ENCODE measurements around the gene ERICH3. TPM values are rescaled to one million over a fixed set of nuclear protein-coding genes. Genes with fewer than 3 reads are reported as not detected.

Gene ERICH3
- polyA plus RNA-seq, 1 donor (not counting 4 experiments of a cell fraction or from before 2014, with no cell fraction given) = not detected

GRCh38 chr1:74650561-74650960 lies 23.0 kb downstream of the ERICH3 start:
- no peaks in the 10 kb centered on the region for H4K20me1 ChIP-seq (ENCODE audit: control insufficient read depth, extremely low read depth, insufficient read depth, low read length)
- no peaks in the 10 kb centered on the region for H3K4me1 ChIP-seq (ENCODE audit: control insufficient read depth, extremely low read depth, insufficient read depth, low read length)
- TF ChIP-seq EZH2 (IDR thresholded peaks at IDR 0.05; ENCODE audit: low read length) (no peak), CTCF (optimal IDR thresholded peaks at IDR 0.05 in 1 of 3, IDR thresholded peaks at IDR 0.05 in 1 of 3, conservative IDR thresholded peaks at IDR 0.05 in 1 of 3; ENCODE audit: extremely low read depth in 1 of 3, insufficient read depth in 2 of 3, low read length in 3 of 3) (no peak)
- no peaks in the 10 kb centered on the region for H3K9me3 ChIP-seq (ENCODE audit: control insufficient read depth, low read depth, low read length)
- DNase-seq (ENCODE audit: low read depth, low spot score) = no peak
- H3K4me2 ChIP-seq (ENCODE audit: control insufficient read depth, extremely low read depth, insufficient read depth, low read depth, low read length) = no peak overlapping the region
- H3K79me2 ChIP-seq (ENCODE audit: control insufficient read depth, insufficient read depth, low read length) = no peaks in the 10 kb centered on the region
- H2AFZ ChIP-seq (ENCODE audit: control insufficient read depth, low read length) = no peak overlapping the region
- H3K27me3 ChIP-seq (ENCODE audit: control insufficient read depth, extremely low read depth, insufficient read depth, low read length) = no peaks in the 10 kb centered on the region
- no peak for FAIRE-seq
- dilution Hi-C loops (cut with MboI; ENCODE audit: extremely low pct_ligation_motif_present, low sequenced_read_pairs) = no loop called here
- no peak overlapping the region for H3K27ac ChIP-seq (ENCODE audit: control insufficient read depth, insufficient read depth, low read length)
- H3K4me3 ChIP-seq (ENCODE audit: control insufficient read depth in 2 of 3, extremely low read depth in 1 of 3, insufficient read depth in 2 of 3, low read depth in 1 of 3, low read length in 3 of 3) = no peak overlapping the region
- no peak overlapping the region for H3K9ac ChIP-seq (ENCODE audit: control insufficient read depth, extremely low read depth, insufficient read depth, low read length)
- no peaks in the 10 kb centered on the region for H3K36me3 ChIP-seq (ENCODE audit: control insufficient read depth in 2 of 2, extremely low read depth in 1 of 2, insufficient read depth in 2 of 2, low read length in 2 of 2)
- no peaks in the 10 kb centered on the region for H3K9me1 ChIP-seq (ENCODE audit: control insufficient read depth, extremely low read depth, insufficient read depth, low read length)

GRCh38 chr1:74641876-74642275 lies 31.7 kb downstream of the ERICH3 start:
- no peaks in the 10 kb centered on the region for H3K4me1 ChIP-seq (ENCODE audit: control insufficient read depth, extremely low read depth, insufficient read depth, low read length)
- no peak overlapping the region for H3K4me3 ChIP-seq (ENCODE audit: control insufficient read depth in 2 of 3, extremely low read depth in 1 of 3, insufficient read depth in 2 of 3, low read depth in 1 of 3, low read length in 3 of 3)
- DNase-seq (ENCODE audit: low read depth, low spot score) (no peak), FAIRE-seq (no peak)
- dilution Hi-C loops (cut with MboI; ENCODE audit: extremely low pct_ligation_motif_present, low sequenced_read_pairs) = no loop called here
- no peak for TF ChIP-seq EZH2 (IDR thresholded peaks at IDR 0.05; ENCODE audit: low read length)
- H2AFZ ChIP-seq (ENCODE audit: control insufficient read depth, low read length) = no peak overlapping the region
- H3K36me3 ChIP-seq (ENCODE audit: control insufficient read depth in 2 of 2, extremely low read depth in 1 of 2, insufficient read depth in 2 of 2, low read length in 2 of 2) = no peaks in the 10 kb centered on the region
- no peak overlapping the region for H3K9ac ChIP-seq (ENCODE audit: control insufficient read depth, extremely low read depth, insufficient read depth, low read length)
- no peaks in the 10 kb centered on the region for H3K9me1 ChIP-seq (ENCODE audit: control insufficient read depth, extremely low read depth, insufficient read depth, low read length)
- no peaks in the 10 kb centered on the region for H4K20me1 ChIP-seq (ENCODE audit: control insufficient read depth, extremely low read depth, insufficient read depth, low read length)
- no peak overlapping the region for H3K4me2 ChIP-seq (ENCODE audit: control insufficient read depth, extremely low read depth, insufficient read depth, low read depth, low read length)
- H3K27me3 ChIP-seq (ENCODE audit: control insufficient read depth, extremely low read depth, insufficient read depth, low read length) = no peaks in the 10 kb centered on the region
- H3K27ac ChIP-seq (ENCODE audit: control insufficient read depth, insufficient read depth, low read length) = no peak overlapping the region
- H3K9me3 ChIP-seq (ENCODE audit: control insufficient read depth, low read depth, low read length) = no peaks in the 10 kb centered on the region
- H3K79me2 ChIP-seq (ENCODE audit: control insufficient read depth, insufficient read depth, low read length) = no peaks in the 10 kb centered on the region

GRCh38 chr1:74641161-74641560 lies 32.4 kb downstream of the ERICH3 start:
- no peaks in the 10 kb centered on the region for H4K20me1 ChIP-seq (ENCODE audit: control insufficient read depth, extremely low read depth, insufficient read depth, low read length)
- no peak overlapping the region for H3K4me3 ChIP-seq (ENCODE audit: control insufficient read depth in 2 of 3, extremely low read depth in 1 of 3, insufficient read depth in 2 of 3, low read depth in 1 of 3, low read length in 3 of 3)
- no peaks in the 10 kb centered on the region for H3K79me2 ChIP-seq (ENCODE audit: control insufficient read depth, insufficient read depth, low read length)
- DNase-seq (ENCODE audit: low read depth, low spot score) (no peak), FAIRE-seq (no peak)
- no peaks in the 10 kb centered on the region for H3K4me1 ChIP-seq (ENCODE audit: control insufficient read depth, extremely low read depth, insufficient read depth, low read length)
- no peaks in the 10 kb centered on the region for H3K9me1 ChIP-seq (ENCODE audit: control insufficient read depth, extremely low read depth, insufficient read depth, low read length)
- TF ChIP-seq EZH2 (IDR thresholded peaks at IDR 0.05; ENCODE audit: low read length) (no peak), CTCF (optimal IDR thresholded peaks at IDR 0.05 in 1 of 3, IDR thresholded peaks at IDR 0.05 in 1 of 3, conservative IDR thresholded peaks at IDR 0.05 in 1 of 3; ENCODE audit: extremely low read depth in 1 of 3, insufficient read depth in 2 of 3, low read length in 3 of 3) (no peak)
- H3K9ac ChIP-seq (ENCODE audit: control insufficient read depth, extremely low read depth, insufficient read depth, low read length) = no peak overlapping the region
- H3K27me3 ChIP-seq (ENCODE audit: control insufficient read depth, extremely low read depth, insufficient read depth, low read length) = no peaks in the 10 kb centered on the region
- H3K36me3 ChIP-seq (ENCODE audit: control insufficient read depth in 2 of 2, extremely low read depth in 1 of 2, insufficient read depth in 2 of 2, low read length in 2 of 2) = no peaks in the 10 kb centered on the region
- H3K27ac ChIP-seq (ENCODE audit: control insufficient read depth, insufficient read depth, low read length) = no peak overlapping the region
- no peak overlapping the region for H3K4me2 ChIP-seq (ENCODE audit: control insufficient read depth, extremely low read depth, insufficient read depth, low read depth, low read length)
- dilution Hi-C loops (cut with MboI; ENCODE audit: extremely low pct_ligation_motif_present, low sequenced_read_pairs) = no loop called here
- H2AFZ ChIP-seq (ENCODE audit: control insufficient read depth, low read length) = no peak overlapping the region
- H3K9me3 ChIP-seq (ENCODE audit: control insufficient read depth, low read depth, low read length) = no peaks in the 10 kb centered on the region

All from keratinocyte (primary cell).